HUES6 (cell line): ENCODE measurements around the gene PARD3B.

ENCODE experiments used
- H3K27ac ChIP-seq: 2 replicates; pipeline ENCODE4 v1.7.0; 2013; ENCODE audit warnings: low read depth, mild to moderate bottlenecking, low read length, inconsistent platforms
- H3K27me3 ChIP-seq: 2 replicates; pipeline ENCODE4 v1.6.1; 2013; ENCODE audit warnings: low read length; ENCODE audit not compliant: control insufficient read depth, insufficient read depth
- H3K36me3 ChIP-seq: 2 replicates; pipeline ENCODE4 v1.6.1; 2013; ENCODE audit warnings: low read length; ENCODE audit not compliant: control insufficient read depth, insufficient read depth
- H3K4me1 ChIP-seq: 2 replicates; pipeline ENCODE4 v1.6.1; 2013; ENCODE audit warnings: low read length; ENCODE audit not compliant: control insufficient read depth, insufficient read depth
- H3K4me3 ChIP-seq: 2 replicates; pipeline ENCODE4 v1.5.1; 2013; ENCODE audit warnings: low read depth, low read length
- H3K9ac ChIP-seq: one replicate; pipeline ENCODE4 v1.6.1; 2013; ENCODE audit warnings: mild to moderate bottlenecking, low read length
- H3K9me3 ChIP-seq: 2 replicates; pipeline ENCODE4 v1.6.1; 2013; ENCODE audit warnings: low read depth, low read length; ENCODE audit not compliant: control insufficient read depth, insufficient read depth

PARD3B gene

GRCh38 chr2:204948822-204949221 lies 403.5 kb downstream of the PARD3B start:
- H3K9ac ChIP-seq = no peak overlapping the region
- no peaks in the 10 kb centered on the region for H3K36me3 ChIP-seq
- H3K27me3 ChIP-seq = no peaks in the 10 kb centered on the region
- no peaks in the 10 kb centered on the region for H3K4me1 ChIP-seq
- no peak overlapping the region for H3K27ac ChIP-seq
- H3K9me3 ChIP-seq = peaks cover 11% of the 10 kb centered on the region; the same call in 1 of the 2 replicates
- no peak overlapping the region for H3K4me3 ChIP-seq

GRCh38 chr2:204950695-204951346 lies 405.5 kb downstream of the PARD3B start:
- H3K4me1 ChIP-seq = no peaks in the 10 kb centered on the region
- no peaks in the 10 kb centered on the region for H3K9me3 ChIP-seq
- no peaks in the 10 kb centered on the region for H3K36me3 ChIP-seq
- H3K9ac ChIP-seq = no peak overlapping the region
- H3K4me3 ChIP-seq = no peak overlapping the region
- H3K27ac ChIP-seq = no peak overlapping the region
- no peaks in the 10 kb centered on the region for H3K27me3 ChIP-seq

GRCh38 chr2:204958371-204958770 lies 413.1 kb downstream of the PARD3B start:
- H3K9ac ChIP-seq = no peak overlapping the region
- H3K27me3 ChIP-seq = no peaks in the 10 kb centered on the region
- no peaks in the 10 kb centered on the region for H3K36me3 ChIP-seq
- no peaks in the 10 kb centered on the region for H3K9me3 ChIP-seq
- H3K4me1 ChIP-seq = 0 out of 2 replicates have a peak, but pooled peaks cover 5% of the 10 kb centered on the region
- H3K27ac ChIP-seq = no peak overlapping the region
- H3K4me3 ChIP-seq = no peak overlapping the region

- no peak overlapping the region for H3K27ac ChIP-seq
- H3K9ac ChIP-seq = no peak overlapping the region
- no peaks in the 10 kb centered on the region for H3K9me3 ChIP-seq
- H3K27me3 ChIP-seq = no peaks in the 10 kb centered on the region
- no peaks in the 10 kb centered on the region for H3K36me3 ChIP-seq
- H3K4me3 ChIP-seq = no peak overlapping the region
- 0 out of 2 replicates have a peak, but pooled peaks cover 5% of the 10 kb centered on the region for H3K4me1 ChIP-seq
These were observed 419.1 kb downstream of the PARD3B start for GRCh38 chr2:204964414-204964813.

- Histone ChIP-seq H3K36me3 (no peaks in the 10 kb centered on the region), H3K9me3 (no peaks in the 10 kb centered on the region), H3K4me3 (no peak overlapping the region), H3K9ac (no peak overlapping the region), H3K4me1 (0 out of 2 replicates have a peak, but pooled peaks cover 5% of the 10 kb centered on the region), H3K27me3 (no peaks in the 10 kb centered on the region), H3K27ac (no peak overlapping the region)
These were observed 421.0 kb downstream of the PARD3B start for GRCh38 chr2:204966245-204966644.

DNA sequence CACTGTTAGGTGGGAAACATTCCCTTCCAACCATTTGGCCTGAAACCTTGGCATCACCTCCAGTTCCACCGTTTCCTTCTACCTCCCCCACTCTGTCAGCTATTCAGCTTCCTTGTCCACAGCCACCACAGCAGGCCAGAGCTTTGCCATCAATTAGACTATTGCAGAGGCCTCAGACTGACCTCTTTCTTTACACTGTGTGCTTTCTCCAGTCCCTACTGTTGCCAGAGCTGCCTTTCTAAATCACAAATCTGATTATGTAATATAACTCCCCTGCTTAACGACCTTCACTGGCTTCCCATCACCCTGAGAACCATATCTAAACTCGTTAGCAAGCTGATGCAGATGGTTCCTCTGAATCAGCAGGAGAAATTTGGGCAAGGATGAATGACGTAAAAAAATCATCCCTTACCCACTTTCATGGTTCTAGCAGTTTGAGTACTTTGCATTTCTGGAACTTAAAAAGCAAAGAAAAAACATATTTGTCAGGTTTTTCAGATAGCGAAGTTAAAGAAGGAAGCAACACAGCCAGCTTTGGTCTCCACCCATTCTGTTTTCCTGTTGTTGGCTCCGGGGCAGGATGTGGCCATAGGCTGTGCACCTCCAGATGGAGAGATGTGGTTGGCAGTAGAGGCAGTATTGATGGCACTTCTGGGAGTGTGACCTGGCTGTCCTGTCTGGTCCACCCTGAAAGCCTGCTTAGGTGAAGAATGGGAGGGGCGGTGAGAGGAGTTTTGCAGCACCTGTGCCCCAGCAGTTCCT lies 422.1 kb downstream of the PARD3B start:
- Histone ChIP-seq H3K27me3 (no peaks in the 10 kb centered on the region), H3K9ac (no peak overlapping the region), H3K9me3 (no peaks in the 10 kb centered on the region), H3K4me1 (0 out of 2 replicates have a peak, but pooled peaks cover 2% of the 10 kb centered on the region), H3K36me3 (no peaks in the 10 kb centered on the region), H3K27ac (no peak overlapping the region), H3K4me3 (no peak overlapping the region)

GRCh38 chr2:204971206-204971907 lies 426.1 kb downstream of the PARD3B start:
- H3K4me3 ChIP-seq = no peak overlapping the region
- peaks cover 9% of the 10 kb centered on the region for H3K4me1 ChIP-seq
- H3K9ac ChIP-seq = no peak overlapping the region
- no peaks in the 10 kb centered on the region for H3K27me3 ChIP-seq
- no peak overlapping the region for H3K27ac ChIP-seq
- no peaks in the 10 kb centered on the region for H3K36me3 ChIP-seq
- H3K9me3 ChIP-seq = no peaks in the 10 kb centered on the region

DNA sequence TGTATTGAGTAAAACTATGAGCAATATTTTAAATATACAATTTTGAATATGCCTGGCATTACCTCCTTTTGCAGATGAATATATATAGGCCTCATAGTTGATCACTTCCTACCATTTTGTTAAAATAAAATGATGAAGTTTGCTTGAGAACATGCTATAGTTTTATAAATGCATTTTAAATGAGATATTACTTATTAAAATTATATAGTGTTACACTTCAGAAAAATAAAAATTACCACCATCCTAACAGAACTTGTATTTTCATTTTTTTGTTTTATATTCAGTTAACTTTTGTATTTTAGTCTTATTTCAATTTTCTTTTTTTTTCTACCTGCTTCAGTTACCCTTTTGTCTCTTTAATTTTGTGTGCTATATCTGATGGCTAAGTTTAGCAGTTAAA lies 426.9 kb downstream of the PARD3B start:
- Histone ChIP-seq H3K9ac (no peak overlapping the region), H3K27ac (no peak overlapping the region), H3K4me3 (no peak overlapping the region), H3K4me1 (peaks cover 9% of the 10 kb centered on the region), H3K27me3 (no peaks in the 10 kb centered on the region), H3K36me3 (no peaks in the 10 kb centered on the region), H3K9me3 (no peaks in the 10 kb centered on the region)

GRCh38 chr2:204972606-204973336 lies 427.5 kb downstream of the PARD3B start:
- Histone ChIP-seq H3K9me3 (no peaks in the 10 kb centered on the region), H3K9ac (no peak overlapping the region), H3K27me3 (no peaks in the 10 kb centered on the region), H3K4me1 (peaks cover 9% of the 10 kb centered on the region), H3K4me3 (no peak overlapping the region), H3K27ac (no peak overlapping the region), H3K36me3 (no peaks in the 10 kb centered on the region)

DNA sequence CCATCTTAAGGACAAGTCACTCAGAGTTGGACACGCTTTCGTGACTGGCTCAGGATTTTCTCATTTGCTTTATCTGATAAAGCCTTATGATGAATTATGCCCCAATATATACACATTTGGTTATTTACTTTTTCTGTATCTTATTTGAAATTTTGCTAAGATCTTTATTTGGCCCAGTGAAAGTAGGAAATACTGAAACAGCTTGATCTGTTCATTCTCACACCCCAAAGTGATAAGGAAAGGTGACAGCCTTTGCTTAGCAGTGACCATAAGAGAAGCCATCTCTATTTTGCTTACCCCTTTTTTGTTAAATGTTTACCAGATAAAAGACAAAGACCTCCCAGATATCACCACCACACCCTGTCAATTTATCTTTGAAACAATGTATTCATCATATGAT lies 428.3 kb downstream of the PARD3B start:
- Histone ChIP-seq H3K36me3 (no peaks in the 10 kb centered on the region), H3K27ac (no peak overlapping the region), H3K27me3 (no peaks in the 10 kb centered on the region), H3K9me3 (no peaks in the 10 kb centered on the region), H3K4me3 (no peak overlapping the region), H3K4me1 (peaks cover 9% of the 10 kb centered on the region), H3K9ac (no peak overlapping the region)
